AG09309 (cell line): Measurements from ENCODE around the gene UTP4.
"Not testable (repeated sequence)": the region's sequence is repeated elsewhere in the genome, so short reads cannot be mapped to it uniquely, and the experiment has no call there.

Source experiments
- DNase-seq: peaks from one replicate; pipeline ENCODE4 v3.0.0-alpha.2; 2010; ENCODE audit warnings: low read depth
- H3K4me3 ChIP-seq: 2 replicates; pipeline ENCODE4 v1.5.1; 2011; ENCODE audit warnings: mild to moderate bottlenecking, low read depth, low read length, moderate library complexity; ENCODE audit not compliant: control insufficient read depth
- TF ChIP-seq, protein P1 (sequence below): IDR thresholded peaks from 2 replicates; pipeline ENCODE4 v1.5.1; 2011; ENCODE audit warnings: mild to moderate bottlenecking, low read depth, low read length, inconsistent platforms; ENCODE audit not compliant: insufficient read depth, control insufficient read depth; ENCODE audit errors: missing control alignments

UTP4 gene

DNA sequence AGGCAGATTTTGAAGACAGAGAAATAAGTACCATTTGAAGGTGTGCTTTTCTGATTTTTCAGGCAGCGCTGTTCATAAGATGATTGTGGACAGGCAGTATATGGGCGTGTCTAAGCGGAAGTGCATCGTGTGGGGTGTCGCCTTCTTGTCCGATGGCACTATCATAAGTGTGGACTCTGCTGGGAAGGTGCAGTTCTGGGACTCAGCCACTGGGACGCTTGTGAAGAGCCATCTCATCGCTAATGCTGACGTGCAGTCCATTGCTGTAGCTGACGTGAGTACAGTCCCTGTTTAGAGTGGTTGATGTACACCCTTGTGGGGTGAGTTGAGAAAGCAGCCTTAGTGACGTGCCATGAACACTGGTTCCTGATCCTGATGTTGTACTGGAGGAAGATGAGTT, 10.7 kb downstream of the UTP4 start:
- no peak overlapping the region for H3K4me3 ChIP-seq
- TF ChIP-seq, protein P1, sequence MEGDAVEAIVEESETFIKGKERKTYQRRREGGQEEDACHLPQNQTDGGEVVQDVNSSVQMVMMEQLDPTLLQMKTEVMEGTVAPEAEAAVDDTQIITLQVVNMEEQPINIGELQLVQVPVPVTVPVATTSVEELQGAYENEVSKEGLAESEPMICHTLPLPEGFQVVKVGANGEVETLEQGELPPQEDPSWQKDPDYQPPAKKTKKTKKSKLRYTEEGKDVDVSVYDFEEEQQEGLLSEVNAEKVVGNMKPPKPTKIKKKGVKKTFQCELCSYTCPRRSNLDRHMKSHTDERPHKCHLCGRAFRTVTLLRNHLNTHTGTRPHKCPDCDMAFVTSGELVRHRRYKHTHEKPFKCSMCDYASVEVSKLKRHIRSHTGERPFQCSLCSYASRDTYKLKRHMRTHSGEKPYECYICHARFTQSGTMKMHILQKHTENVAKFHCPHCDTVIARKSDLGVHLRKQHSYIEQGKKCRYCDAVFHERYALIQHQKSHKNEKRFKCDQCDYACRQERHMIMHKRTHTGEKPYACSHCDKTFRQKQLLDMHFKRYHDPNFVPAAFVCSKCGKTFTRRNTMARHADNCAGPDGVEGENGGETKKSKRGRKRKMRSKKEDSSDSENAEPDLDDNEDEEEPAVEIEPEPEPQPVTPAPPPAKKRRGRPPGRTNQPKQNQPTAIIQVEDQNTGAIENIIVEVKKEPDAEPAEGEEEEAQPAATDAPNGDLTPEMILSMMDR: peak; percentile 12
- DNase-seq: no peak

DNA sequence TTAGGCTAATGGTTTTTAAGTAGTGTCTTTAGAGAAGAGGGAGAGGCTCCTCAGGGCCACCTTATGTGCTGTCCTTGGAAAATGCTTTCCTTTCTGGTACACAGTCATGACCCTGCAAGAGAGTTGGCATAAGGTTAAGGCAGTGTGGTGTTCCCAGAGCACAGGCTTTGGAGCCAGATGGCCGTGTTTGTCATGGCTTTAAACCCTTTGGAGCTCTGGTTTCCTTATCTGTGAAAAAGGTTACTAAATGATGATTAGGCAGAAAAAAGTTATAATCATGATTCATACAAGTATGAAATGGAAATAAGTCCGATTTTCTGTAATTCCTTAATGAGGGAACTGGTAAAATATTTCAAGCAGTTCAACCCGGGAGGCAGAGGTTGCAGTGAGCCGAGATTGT, 13.2 kb downstream of the UTP4 start:
- H3K4me3 ChIP-seq: no peak overlapping the region
- DNase-seq: no peak
- TF ChIP-seq, protein P1: no peak

DNA sequence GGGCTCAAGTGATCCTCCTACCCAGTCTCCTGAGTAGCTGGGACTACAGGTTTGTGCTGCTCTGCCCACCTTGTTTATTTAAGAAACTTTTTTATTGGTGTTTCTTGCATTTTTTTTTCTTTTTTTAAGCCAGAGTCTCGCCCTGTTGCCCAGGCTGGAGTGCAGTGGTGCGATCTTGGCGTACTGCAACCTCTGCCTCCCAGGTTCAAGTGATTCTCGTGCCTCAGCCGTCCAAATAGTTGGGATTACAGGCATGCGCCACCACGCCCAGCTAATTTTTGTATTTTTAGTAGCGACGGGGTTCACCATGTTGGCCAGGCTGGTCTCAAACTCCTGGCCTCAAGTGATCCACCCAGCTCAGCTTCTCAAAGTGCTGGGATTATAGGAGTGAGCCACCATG, 17.2 kb downstream of the UTP4 start:
- H3K4me3 ChIP-seq, DNase-seq: not testable (repeated sequence)

DNA sequence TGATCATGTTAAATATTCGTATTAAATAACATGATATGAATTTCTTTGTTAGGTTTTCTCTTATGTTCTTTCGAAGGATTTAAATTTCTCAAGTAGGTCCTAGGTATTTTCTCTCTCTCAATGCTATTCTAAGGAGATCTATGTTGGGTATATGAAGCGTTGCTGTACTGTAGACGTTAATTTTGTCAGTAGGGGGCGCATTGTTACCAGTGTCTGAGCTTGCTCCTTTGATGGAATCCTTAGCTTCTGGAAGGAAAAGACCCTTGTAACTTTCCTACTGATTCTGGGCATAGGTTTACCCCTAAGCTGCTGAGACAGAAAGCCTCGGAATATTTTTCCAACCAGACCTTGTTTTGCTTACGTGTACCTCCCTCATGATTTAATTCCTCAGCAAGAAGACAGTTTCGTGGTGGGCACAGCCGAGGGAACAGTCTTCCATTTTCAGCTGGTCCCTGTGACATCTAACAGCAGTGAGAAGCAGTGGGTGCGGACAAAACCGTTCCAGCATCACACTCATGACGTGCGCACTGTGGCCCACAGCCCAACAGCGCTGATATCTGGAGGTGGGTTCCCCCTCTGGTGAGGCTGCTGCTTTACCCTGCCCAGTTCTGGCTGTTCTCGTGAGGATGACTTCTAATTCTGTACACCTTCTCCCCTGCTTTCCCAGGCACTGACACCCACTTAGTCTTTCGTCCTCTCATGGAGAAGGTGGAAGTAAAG, 17.9 kb downstream of the UTP4 start:
- no peak for DNase-seq
- TF ChIP-seq, protein P1: peak; percentile 75
- no peak overlapping the region for H3K4me3 ChIP-seq

DNA sequence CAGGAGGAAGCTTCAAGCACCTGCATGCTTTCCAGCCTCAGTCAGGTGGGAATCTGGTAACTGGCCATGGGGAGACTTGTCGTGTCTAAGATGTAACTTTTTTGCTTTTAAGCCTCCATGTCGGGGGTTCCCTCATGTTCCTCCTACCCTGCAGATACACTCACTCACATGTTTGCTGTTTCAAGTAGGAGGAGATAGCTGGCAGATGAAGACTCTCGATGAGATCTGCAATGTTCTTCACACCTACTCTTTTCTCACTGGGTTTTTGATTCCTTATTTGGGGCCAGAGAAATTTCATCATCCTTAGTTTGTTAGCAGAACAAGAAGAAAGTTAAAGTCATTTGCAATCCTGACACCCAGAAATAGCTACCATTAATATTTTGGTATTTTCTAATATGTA, 24.7 kb downstream of the UTP4 start:
- no peak for DNase-seq
- TF ChIP-seq, protein P1: no peak
- no peak overlapping the region for H3K4me3 ChIP-seq

DNA sequence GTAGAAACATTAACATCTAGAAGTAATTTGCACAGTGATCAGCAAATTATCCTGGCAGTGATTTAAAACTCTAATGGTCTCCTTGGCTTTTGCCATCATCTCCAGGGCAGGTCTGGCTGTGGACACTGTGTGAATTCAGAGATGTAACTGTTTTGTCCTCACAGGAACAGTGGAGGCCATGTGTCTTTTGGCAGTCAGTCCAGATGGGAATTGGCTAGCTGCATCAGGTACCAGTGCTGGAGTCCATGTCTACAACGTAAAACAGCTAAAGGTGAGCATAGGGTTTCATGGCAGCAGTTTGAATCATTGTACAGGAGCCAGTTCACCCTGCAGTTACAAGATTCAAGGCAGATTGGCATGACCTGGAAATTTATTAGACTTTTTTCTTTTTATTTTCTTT, 27.7 kb downstream of the UTP4 start:
- no peak for DNase-seq
- TF ChIP-seq, protein P1: no peak
- H3K4me3 ChIP-seq: no peak overlapping the region

DNA sequence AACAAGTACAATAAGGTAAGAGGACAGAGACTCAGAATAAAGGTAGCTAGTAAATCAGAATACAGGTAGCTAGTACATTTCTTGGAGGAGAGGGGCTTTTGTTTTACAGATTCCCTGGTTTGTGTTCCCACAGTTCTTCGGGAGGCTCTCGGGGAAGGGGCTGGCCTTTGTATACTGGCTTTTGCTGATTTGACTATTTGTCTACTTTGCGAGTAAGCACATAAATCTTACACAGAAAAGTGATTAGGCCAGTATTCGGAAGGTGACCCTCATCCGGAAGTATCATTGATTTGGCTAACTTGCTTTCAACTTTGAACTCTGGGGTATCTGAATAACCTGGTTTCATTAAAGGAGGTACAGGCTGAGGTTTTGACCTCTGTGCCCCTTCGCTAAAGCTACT, 33.1 kb downstream of the UTP4 start:
- TF ChIP-seq, protein P1: no peak
- H3K4me3 ChIP-seq: no peak overlapping the region
- no peak for DNase-seq
